NCI-H2196 (cell line): ENCODE measurements around the gene COL4A3.
"Not testable (repeated sequence)": the region's sequence is repeated elsewhere in the genome, so short reads cannot be mapped to it uniquely, and the experiment has no call there.

Source experiments
- DNase-seq: peaks from one replicate; lab custom pipeline; 2025; ENCODE audit not compliant: unreplicated experiment; lab: John Stamatoyannopoulos, UW

Gene COL4A3

DNA sequence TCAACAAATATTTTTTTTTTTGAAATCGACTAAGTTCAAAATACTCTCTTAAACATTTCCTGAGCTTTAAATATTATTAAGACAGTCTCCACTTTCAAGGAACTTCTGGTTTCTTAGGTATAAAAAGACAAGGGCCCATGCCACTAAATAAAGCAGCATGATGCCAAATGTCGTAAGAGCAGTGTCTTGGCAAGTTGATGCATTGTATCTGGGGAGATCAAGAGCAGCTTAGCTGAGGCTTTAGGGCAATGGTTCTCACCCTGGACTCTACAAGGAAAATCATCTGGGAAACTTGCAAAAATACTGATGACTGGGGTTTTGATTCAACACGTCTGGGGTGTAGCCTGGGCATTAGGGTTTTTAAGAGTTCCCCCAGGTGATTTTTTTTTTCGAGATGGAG, 41.3 kb downstream of the COL4A3 start:
- no peak for DNase-seq

GRCh38 chr2:227206406-227206805, 42.0 kb downstream of the COL4A3 start:
- DNase-seq, result no peak

- DNase-seq, result no peak
These were observed 43.1 kb downstream of the COL4A3 start for GRCh38 chr2:227207573-227207972.

GRCh38 chr2:227214622-227215041, 50.2 kb downstream of the COL4A3 start:
- no peak for DNase-seq

GRCh38 chr2:227219312-227220105, 55.1 kb downstream of the COL4A3 start:
- DNase-seq, result no peak

GRCh38 chr2:227221120-227221519, 56.7 kb downstream of the COL4A3 start:
- DNase-seq, result no peak

DNA sequence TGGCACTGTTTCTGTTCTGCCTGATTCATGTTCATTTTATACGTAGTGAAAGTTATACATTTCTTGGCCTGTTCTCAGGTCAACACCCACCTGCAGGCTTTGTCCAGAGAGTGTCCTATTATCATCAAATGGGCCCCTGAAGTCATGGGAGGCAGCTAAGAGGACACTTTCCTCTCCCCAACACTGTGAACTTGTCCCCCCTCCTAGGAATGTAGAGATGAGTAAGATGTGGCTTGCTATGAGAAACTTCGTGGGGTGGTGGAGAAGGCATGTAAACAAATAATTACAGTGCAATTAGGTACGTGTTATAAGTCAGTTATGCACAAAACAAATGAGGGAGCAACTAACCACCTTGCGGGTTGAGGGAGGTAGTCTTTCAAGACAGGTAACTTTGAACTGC, 57.9 kb downstream of the COL4A3 start:
- DNase-seq, result no peak

- DNase-seq, result not testable (repeated sequence)
These were observed 61.2 kb downstream of the COL4A3 start for GRCh38 chr2:227225641-227226040.

- DNase-seq, result peak; percentile 3
These were observed 63.7 kb downstream of the COL4A3 start for GRCh38 chr2:227228061-227228667.

DNA sequence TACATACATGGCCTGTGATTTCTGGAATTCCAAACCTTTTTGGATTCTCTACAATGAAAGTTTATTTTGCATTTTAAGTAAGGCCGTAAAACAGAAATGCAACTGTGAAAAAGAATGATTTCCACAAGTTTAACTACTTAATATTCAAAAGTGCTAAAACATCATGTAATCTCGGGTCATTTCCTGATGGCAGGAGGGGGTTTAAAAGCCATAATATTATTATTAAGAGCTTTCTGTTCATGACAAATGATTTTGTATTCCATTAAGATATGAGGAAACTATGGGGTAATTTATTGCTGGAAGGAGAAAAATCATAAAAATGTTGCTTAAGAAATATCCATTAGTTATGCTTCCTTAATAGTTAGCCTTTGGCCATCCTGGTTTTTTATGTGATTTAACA, 65.7 kb downstream of the COL4A3 start:
- no peak for DNase-seq

DNA sequence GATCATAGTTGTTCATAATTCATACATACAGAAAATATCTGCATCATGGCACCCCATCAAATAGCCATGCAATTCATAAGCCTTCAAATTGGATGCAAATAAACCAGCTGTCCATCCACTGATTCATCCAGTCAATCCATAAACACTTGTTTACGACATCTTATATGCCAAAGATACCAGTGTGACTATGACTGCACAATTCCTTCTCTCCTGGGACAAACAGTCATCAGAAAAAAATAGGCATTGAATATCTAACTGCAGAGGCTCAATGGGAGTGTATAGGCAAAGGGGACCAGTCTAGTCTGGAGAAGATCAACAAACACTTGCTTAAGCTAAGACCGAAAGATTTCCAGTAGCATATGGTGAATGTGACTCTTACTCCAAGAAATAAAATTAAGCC, 70.0 kb downstream of the COL4A3 start:
- no peak for DNase-seq

GRCh38 chr2:227237786-227238185, 73.4 kb downstream of the COL4A3 start:
- DNase-seq, result no peak

GRCh38 chr2:227238238-227239237, 74.1 kb downstream of the COL4A3 start:
- peak; percentile 55 for DNase-seq

GRCh38 chr2:227241005-227241404, 76.6 kb downstream of the COL4A3 start:
- DNase-seq, result no peak

DNA sequence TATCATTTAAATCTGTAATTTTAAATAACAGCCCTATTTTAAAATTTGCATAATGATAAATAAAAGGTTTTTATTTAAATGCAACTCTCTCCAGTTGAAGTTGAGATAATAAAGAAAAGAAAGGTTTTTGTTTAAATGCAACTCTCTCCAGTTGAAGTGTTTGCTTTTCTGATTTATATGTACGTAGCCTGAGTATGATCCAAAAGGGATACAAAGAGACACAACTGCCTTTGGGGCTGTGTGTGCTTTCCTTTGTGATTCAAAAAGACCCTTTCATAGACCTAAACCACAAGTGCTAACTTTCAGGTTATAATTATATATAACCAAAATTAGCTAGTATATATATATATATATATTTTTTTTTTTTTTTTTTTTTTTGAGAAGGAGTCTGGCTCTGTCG, 84.5 kb downstream of the COL4A3 start:
- no peak for DNase-seq

DNA sequence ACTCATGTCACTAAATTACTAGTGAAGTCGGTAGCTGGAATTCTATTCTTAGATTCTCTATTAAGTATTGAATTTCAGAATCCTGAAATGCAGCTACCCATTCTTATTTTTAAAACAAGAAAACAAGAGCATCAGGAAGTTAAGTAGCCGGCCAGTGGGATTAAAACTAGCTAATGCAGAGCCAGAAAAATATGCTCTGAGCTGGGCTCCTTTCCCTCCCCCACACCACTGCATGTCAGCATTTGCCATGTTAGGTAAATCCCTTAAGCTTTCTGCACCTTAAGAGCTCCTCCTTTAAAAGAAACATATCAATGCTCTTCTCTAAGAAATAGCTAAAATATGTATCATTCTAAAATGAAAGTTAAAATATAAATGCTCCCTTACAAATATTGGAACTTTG, 88.4 kb downstream of the COL4A3 start:
- DNase-seq, result no peak

- no peak for DNase-seq
These were observed 92.2 kb downstream of the COL4A3 start for GRCh38 chr2:227256605-227257004.

GRCh38 chr2:227257820-227258219, 93.4 kb downstream of the COL4A3 start:
- DNase-seq, result no peak

- no peak for DNase-seq
These were observed 95.6 kb downstream of the COL4A3 start for GRCh38 chr2:227260041-227260440.

DNA sequence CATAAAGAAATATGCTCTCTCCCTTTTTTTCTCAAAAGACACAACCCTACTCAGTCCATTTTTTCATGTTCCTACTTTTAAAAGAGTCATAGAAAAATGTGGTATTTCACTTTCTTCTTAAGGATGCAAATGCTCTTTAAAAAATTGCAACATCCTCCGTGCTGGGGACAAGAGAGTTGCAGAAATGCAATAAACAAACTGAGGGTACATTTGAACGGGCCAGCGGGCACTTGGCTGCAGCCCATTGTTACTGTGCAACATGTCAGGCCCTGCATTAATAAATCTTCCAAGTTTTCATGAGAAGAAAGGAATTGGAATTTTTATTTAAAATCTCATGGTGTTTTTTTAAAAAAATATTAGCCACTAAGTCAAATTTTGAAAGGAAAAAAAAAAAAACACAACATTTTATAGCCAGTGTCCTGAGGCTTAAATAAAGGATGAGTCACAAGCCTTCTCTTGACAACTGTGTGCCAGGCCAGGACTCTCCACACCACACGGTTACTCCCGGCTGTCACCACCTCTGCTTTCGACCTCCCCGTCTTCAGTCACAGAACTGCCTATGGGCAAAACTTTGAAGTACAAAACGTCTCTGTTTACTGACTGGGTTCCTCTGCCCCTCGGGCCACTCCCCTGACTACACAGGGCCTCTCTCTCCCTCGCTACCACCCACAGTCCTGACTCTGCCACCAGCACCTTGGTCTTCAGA, 103.1 kb downstream of the COL4A3 start:
- DNase-seq, result no peak

DNA sequence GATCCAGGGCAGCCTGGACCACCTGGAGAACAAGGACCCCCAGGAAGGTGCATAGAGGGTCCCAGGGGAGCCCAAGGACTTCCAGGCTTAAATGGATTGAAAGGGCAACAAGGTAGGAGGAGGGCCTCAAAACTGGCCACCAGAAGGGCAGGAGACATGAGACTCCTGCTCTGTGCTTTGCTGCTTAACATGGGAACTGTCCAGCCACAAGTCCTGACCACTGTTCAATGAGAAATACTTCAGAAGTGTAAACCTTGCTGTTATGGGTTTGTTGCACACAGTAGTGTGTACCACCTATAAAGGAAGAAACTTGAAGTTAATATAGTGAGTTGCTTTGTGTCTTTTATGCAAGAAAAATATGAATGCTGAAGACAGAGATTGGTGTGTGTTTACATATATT, 116.5 kb downstream of the COL4A3 start:
- DNase-seq, result no peak
